HEK293 (cell line): Measurements from ENCODE around the gene ART5.

Source experiments
- CTCF ChIA-PET: fragments of 350-600 bp; formaldehyde crosslinking; extraction: SDS; loops from one replicate; lab custom pipeline; 2021; ENCODE audit warnings: antibody characterized with exemption; lab: Yijun Ruan, JAX
- POLR2A ChIA-PET: fragments of 300-600 bp; formaldehyde crosslinking; extraction: SDS; loops from one replicate; lab custom pipeline; 2020; ENCODE audit warnings: antibody characterized with exemption, inconsistent platforms; lab: Yijun Ruan, JAX
- H3K27ac ChIP-seq: fragments of 200-500 bp; sonication (Bioruptor generic); 2 replicates; pipeline ENCODE4 v1.5.1; 2014; ENCODE audit warnings: low read depth, low read length, control low read depth, inconsistent platforms; ENCODE audit errors: extremely low read depth
- H3K36me3 ChIP-seq, 2 experiments: fragments of 200-500 bp in 1 of 2; sonication (Bioruptor generic) in 1 of 2; 1 replicate in 1 of 2; 2 replicates in 1 of 2; pipeline ENCODE4 v1.5.1; 2014 to 2017; ENCODE audit warnings: inconsistent platforms in 2 of 2, low read length in 2 of 2; ENCODE audit not compliant: control insufficient read depth in 2 of 2, insufficient read depth in 1 of 2
- H3K4me1 ChIP-seq: fragments of 200-500 bp; sonication (Bioruptor generic); 2 replicates; pipeline ENCODE4 v1.5.1; 2014; ENCODE audit warnings: mild to moderate bottlenecking, low read length, inconsistent platforms; ENCODE audit not compliant: control insufficient read depth, insufficient read depth
- H3K4me3 ChIP-seq: 2 replicates; pipeline ENCODE4 v1.5.1; 2011; ENCODE audit warnings: low read depth, mild to moderate bottlenecking, control low read depth, low read length, moderate library complexity
- H3K9me3 ChIP-seq: fragments of 200-500 bp; sonication (Bioruptor generic); 2 replicates; pipeline ENCODE4 v1.5.1; 2014; ENCODE audit warnings: low read depth, low read length, inconsistent platforms; ENCODE audit not compliant: control insufficient read depth, insufficient read depth
- CTCF ChIP-seq: fragments of 450-650 bp; formaldehyde crosslinking; IDR thresholded peaks from 2 replicates; pipeline ENCODE4 v1.5.1; 2016; ENCODE audit warnings: missing biosample characterization, missing genetic modification characterization
- KLF16 ChIP-seq: fragments of 450-650 bp; formaldehyde crosslinking; IDR thresholded peaks from 2 replicates; pipeline ENCODE4 v1.5.1; 2017; ENCODE audit warnings: missing biosample characterization, missing genetic modification characterization
- PRDM1 ChIP-seq: fragments of 450-650 bp; formaldehyde crosslinking; IDR thresholded peaks from 2 replicates; pipeline ENCODE4; 2016; ENCODE audit warnings: missing biosample characterization, missing genetic modification characterization
- PRDM4 ChIP-seq: fragments of 450-650 bp; formaldehyde crosslinking; IDR thresholded peaks from 2 replicates; pipeline ENCODE4 v1.5.1; 2017; ENCODE audit warnings: missing biosample characterization, missing genetic modification characterization
- TRIM28 ChIP-seq: IDR thresholded peaks from 2 replicates; pipeline ENCODE4 v1.6.1; 2011; ENCODE audit warnings: low read length, control low read depth, borderline replicate concordance
- ZBTB17 ChIP-seq: fragments of 450-650 bp; formaldehyde crosslinking; IDR thresholded peaks from 2 replicates; pipeline ENCODE4 v1.5.1; 2016; ENCODE audit warnings: missing biosample characterization, missing genetic modification characterization
- ZFP69B ChIP-seq: fragments of 450-650 bp; formaldehyde crosslinking; IDR thresholded peaks from 2 replicates; pipeline ENCODE4 v1.5.1; 2016; ENCODE audit warnings: missing biosample characterization, missing genetic modification characterization
- ZNF19 ChIP-seq: fragments of 450-650 bp; formaldehyde crosslinking; IDR thresholded peaks from 2 replicates; pipeline ENCODE4; 2016; ENCODE audit warnings: missing biosample characterization, missing genetic modification characterization, low read depth
- ZNF221 ChIP-seq: fragments of 450-650 bp; formaldehyde crosslinking; IDR thresholded peaks from 2 replicates; pipeline ENCODE4 v1.5.1; 2017; ENCODE audit warnings: missing biosample characterization, missing genetic modification characterization, borderline replicate concordance
- ZNF223 ChIP-seq: fragments of 450-650 bp; formaldehyde crosslinking; IDR thresholded peaks from 2 replicates; pipeline ENCODE4 v1.5.1; 2016; ENCODE audit warnings: missing biosample characterization, missing genetic modification characterization
- ZNF366 ChIP-seq: fragments of 450-650 bp; formaldehyde crosslinking; conservative IDR thresholded peaks from 2 replicates; pipeline ENCODE4 v1.5.1; 2016; ENCODE audit warnings: missing biosample characterization, missing genetic modification characterization
- ZNF391 ChIP-seq: fragments of 450-650 bp; formaldehyde crosslinking; IDR thresholded peaks from 2 replicates; pipeline ENCODE4 v1.5.1; 2016; ENCODE audit warnings: low read depth, missing biosample characterization, missing genetic modification characterization, borderline replicate concordance
- ZNF394 ChIP-seq: fragments of 450-650 bp; formaldehyde crosslinking; IDR thresholded peaks from 2 replicates; pipeline ENCODE4 v1.5.1; 2016; ENCODE audit warnings: missing biosample characterization, missing genetic modification characterization, mild to moderate bottlenecking, moderate library complexity, borderline replicate concordance
- ZNF76 ChIP-seq: fragments of 450-650 bp; formaldehyde crosslinking; IDR thresholded peaks from 2 replicates; pipeline ENCODE4; 2016; ENCODE audit warnings: low read depth, missing biosample characterization, missing genetic modification characterization, borderline replicate concordance
- ZSCAN16 ChIP-seq: fragments of 450-650 bp; formaldehyde crosslinking; IDR thresholded peaks from 2 replicates; pipeline ENCODE4 v1.5.1; 2016; ENCODE audit warnings: missing biosample characterization, missing genetic modification characterization
- TF ChIP-seq, protein P1 (sequence below): fragments of 450-650 bp; formaldehyde crosslinking; conservative IDR thresholded peaks from 2 replicates; pipeline ENCODE4 v1.5.1; 2016; ENCODE audit warnings: low read depth, missing biosample characterization, missing genetic modification characterization

The ART5 gene

DNA sequence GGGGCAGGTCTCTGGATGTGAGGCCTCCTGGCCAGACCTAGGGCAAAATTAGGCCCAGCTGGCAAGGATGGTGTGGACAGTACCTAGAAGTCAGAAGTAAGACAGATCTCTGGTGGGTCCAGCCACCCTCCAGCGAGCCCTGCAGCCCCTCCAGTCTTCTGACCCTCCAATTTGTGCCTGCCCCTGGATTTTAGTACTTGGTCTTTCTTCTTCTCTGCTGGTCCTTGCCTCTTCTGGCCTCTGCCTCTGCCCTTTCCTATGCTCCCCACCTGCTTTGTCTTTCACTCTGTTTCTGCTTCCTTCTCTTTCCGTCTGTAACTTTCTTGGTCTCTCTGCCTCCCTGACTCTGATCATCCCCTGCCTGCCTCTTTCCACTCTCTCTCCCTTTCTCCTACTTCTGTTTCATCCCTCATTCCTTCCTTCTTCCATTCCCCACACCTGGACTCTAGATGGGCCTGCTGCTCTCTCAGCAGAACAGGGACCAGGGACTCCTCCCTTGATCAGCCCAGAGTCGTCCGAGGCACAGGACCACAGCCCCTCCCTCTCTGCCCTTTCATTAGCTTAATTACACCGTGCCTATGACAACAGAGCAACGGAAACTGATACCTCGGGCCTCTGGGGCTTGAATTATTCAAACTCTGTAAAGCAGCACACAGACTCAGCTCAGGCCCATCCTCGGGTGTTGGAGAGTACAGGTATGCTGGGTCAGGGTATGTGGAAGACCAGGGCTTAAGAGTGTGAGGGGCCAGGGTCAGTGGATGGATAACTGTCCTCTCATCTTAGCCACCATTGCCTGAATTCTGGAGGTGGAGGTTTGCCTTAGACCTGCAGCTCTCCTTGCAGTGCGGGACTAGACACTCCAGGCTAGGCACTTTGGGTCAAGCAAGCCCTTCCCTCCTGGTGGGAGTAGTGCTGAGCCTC, 29.8 kb upstream of the ART5 start, which contains the start of gene CHRNA10:
Gene CHRNA10, minus strand, starts transcription at position 51 of the 921 bp plus-strand sequence. CDS start 72 bp downstream, outside the sequence.
- Histone ChIP-seq H3K4me3 (no peak within 1 kb of the TSS), H3K27ac (no peak within 1 kb of the TSS), H3K36me3 (peaks cover 7 to 93% of the 10 kb centered on the region in 2 experiments; a peak in 2 of 3 replicates), H3K4me1 (no peaks in the 10 kb centered on the region), H3K9me3 (no peaks in the 10 kb centered on the region)
- TF ChIP-seq PRDM1 (tag by site-specific recombination) (peak; percentile 87; the same call in 1 of the 2 replicates), CTCF (tag by site-specific recombination) (no peak), ZNF76 (no peak), ZNF366 (tag by site-specific recombination) (peak; percentile 71), ZBTB17 (tag by site-specific recombination) (no peak), ZNF391 (tag by site-specific recombination) (no peak), ZNF223 (tag by site-specific recombination) (no peak), ZSCAN16 (tag by site-specific recombination) (no peak)
- CTCF ChIA-PET, result no interaction called here
- POLR2A ChIA-PET, result no interaction called here

- Histone ChIP-seq H3K9me3 (no peaks in the 10 kb centered on the region), H3K27ac (no peak overlapping the region)
- ChIA-PET POLR2A (no interaction called here), CTCF (no interaction called here)
- TF ChIP-seq ZNF394 (tag by site-specific recombination) (no peak), ZFP69B (tag by site-specific recombination) (no peak)
- TF ChIP-seq, protein P1, sequence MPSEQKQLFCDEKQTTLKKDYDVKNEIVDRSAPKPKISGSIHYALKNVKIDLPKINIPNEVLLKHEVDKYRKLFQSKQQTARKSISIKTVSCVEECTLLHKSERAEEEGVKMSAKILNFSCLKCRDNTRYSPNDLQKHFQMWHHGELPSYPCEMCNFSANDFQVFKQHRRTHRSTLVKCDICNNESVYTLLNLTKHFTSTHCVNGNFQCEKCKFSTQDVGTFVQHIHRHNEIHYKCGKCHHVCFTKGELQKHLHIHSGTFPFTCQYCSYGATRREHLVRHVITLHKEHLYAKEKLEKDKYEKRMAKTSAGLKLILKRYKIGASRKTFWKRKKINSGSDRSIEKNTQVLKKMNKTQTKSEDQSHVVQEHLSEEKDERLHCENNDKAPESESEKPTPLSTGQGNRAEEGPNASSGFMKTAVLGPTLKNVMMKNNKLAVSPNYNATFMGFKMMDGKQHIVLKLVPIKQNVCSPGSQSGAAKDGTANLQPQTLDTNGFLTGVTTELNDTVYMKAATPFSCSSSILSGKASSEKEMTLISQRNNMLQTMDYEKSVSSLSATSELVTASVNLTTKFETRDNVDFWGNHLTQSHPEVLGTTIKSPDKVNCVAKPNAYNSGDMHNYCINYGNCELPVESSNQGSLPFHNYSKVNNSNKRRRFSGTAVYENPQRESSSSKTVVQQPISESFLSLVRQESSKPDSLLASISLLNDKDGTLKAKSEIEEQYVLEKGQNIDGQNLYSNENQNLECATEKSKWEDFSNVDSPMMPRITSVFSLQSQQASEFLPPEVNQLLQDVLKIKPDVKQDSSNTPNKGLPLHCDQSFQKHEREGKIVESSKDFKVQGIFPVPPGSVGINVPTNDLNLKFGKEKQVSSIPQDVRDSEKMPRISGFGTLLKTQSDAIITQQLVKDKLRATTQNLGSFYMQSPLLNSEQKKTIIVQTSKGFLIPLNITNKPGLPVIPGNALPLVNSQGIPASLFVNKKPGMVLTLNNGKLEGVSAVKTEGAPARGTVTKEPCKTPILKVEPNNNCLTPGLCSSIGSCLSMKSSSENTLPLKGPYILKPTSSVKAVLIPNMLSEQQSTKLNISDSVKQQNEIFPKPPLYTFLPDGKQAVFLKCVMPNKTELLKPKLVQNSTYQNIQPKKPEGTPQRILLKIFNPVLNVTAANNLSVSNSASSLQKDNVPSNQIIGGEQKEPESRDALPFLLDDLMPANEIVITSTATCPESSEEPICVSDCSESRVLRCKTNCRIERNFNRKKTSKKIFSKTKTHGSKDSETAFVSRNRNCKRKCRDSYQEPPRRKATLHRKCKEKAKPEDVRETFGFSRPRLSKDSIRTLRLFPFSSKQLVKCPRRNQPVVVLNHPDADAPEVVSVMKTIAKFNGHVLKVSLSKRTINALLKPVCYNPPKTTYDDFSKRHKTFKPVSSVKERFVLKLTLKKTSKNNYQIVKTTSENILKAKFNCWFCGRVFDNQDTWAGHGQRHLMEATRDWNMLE (tag by site-specific recombination), result no peak
- TF ChIP-seq, all 188 proteins: peak for 0
- no peak overlapping the region for H3K4me3 ChIP-seq
- H3K36me3 ChIP-seq, result peaks cover 7 to 93% of the 10 kb centered on the region in 2 experiments; a peak in 2 of 3 replicates
- no peaks in the 10 kb centered on the region for H3K4me1 ChIP-seq
Observed at GRCh38 chr11:3669742-3670183, 28.0 kb upstream of the ART5 start.

- POLR2A ChIA-PET, result no interaction called here
- H3K4me3 ChIP-seq, result no peak overlapping the region
- peaks cover 7 to 93% of the 10 kb centered on the region in 2 experiments; a peak in 2 of 3 replicates for H3K36me3 ChIP-seq
- H3K27ac ChIP-seq, result no peak overlapping the region
- no peaks in the 10 kb centered on the region for H3K9me3 ChIP-seq
- no peaks in the 10 kb centered on the region for H3K4me1 ChIP-seq
- CTCF ChIA-PET, result no interaction called here
- TF ChIP-seq PRDM4, result no peak
- TF ChIP-seq ZNF19 (tag by site-specific recombination), result no peak
- no peak for TF ChIP-seq TRIM28
- no peak for TF ChIP-seq KLF16 (tag by site-specific recombination)
- no peak for TF ChIP-seq ZNF221 (tag by site-specific recombination)
Observed at GRCh38 chr11:3669128-3669527, 27.3 kb upstream of the ART5 start.
